Hepatocyte (in vitro differentiated cells): Measurements from ENCODE around the gene XYLT1.

ENCODE experiments used
- EZH2 ChIP-seq: fragments of 200-600 bp; sonication (generic); IDR thresholded peaks from 2 replicates; pipeline ENCODE4 v1.6.1; 2016; ENCODE audit warnings: antibody characterized with exemption, mild to moderate bottlenecking, borderline replicate concordance
- EZH2phosphoT487 ChIP-seq: fragments of 200-600 bp; sonication (generic); IDR thresholded peaks from one replicate; pipeline ENCODE4 v1.6.1; 2018; ENCODE audit warnings: antibody characterized with exemption, mild to moderate bottlenecking, low read depth, moderate library complexity; ENCODE audit not compliant: unreplicated experiment, severe bottlenecking
- TF ChIP-seq, protein P1 (sequence below): fragments of 200-600 bp; sonication (generic); IDR thresholded peaks from 2 replicates; pipeline ENCODE4 v1.5.1; 2016; ENCODE audit warnings: antibody characterized with exemption, mild to moderate bottlenecking; ENCODE audit not compliant: poor library complexity

DNA sequence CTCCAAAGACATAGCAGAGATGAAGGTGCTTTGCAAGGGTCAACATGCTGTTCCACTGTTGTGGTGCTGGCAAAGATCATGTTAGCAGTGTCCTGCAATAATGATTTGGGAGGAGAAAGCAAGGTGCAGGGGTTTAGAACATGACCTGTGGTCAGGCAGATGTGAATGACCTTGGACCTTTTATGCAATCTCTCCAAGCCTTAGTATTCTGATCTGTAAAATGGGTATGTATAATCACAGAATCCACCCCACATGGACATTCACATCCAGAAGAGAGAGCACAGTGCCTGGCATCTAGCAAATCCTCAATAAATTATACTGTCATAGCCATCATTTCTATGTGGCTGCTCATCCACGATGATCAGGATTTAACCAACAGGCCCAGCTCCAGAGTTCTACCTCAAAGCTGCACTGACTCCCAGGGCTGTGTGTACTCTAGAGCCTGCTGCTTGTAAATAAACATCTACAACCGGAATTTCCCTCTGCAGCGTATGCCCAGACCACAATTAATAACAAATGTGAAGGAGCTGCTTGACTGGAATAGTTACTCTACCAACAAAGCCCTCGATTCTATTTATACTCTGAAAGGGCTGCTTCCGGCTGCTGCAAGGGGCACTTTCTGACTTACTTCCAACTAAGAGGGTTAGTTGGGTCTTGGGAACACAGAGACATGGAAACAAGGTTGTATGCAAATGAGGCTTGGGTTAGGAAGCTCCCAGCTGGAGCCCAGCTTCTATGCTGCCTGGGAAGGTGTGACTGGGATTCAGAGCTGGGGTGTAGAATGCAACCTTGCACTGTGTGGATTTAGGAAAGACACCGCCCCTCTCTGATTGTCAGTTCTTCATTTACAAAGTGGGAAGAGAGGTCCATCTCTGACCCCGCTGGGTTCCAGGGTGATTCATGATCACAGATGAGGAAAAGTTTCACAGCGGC is 265.2 kb downstream of the XYLT1 start:
- TF ChIP-seq, protein P1, sequence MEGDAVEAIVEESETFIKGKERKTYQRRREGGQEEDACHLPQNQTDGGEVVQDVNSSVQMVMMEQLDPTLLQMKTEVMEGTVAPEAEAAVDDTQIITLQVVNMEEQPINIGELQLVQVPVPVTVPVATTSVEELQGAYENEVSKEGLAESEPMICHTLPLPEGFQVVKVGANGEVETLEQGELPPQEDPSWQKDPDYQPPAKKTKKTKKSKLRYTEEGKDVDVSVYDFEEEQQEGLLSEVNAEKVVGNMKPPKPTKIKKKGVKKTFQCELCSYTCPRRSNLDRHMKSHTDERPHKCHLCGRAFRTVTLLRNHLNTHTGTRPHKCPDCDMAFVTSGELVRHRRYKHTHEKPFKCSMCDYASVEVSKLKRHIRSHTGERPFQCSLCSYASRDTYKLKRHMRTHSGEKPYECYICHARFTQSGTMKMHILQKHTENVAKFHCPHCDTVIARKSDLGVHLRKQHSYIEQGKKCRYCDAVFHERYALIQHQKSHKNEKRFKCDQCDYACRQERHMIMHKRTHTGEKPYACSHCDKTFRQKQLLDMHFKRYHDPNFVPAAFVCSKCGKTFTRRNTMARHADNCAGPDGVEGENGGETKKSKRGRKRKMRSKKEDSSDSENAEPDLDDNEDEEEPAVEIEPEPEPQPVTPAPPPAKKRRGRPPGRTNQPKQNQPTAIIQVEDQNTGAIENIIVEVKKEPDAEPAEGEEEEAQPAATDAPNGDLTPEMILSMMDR, result no peak
- no peak for TF ChIP-seq EZH2
- TF ChIP-seq EZH2phosphoT487, result no peak
